Measurements from ENCODE around the gene MRPL34. TPM values are rescaled to one million over a fixed set of nuclear protein-coding genes. Genes with fewer than 3 reads are reported as not detected.
A peak's percentile ranks its signal among the peaks of the same experiment; 100 is the strongest.

The MRPL34 gene
- total and polyA plus RNA-seq, 4 donors: 23.3 to 301 (median 140) TPM

- Histone ChIP-seq H3K4me1 (ENCODE audit: control insufficient read depth in 4 of 4, insufficient read depth in 4 of 4, low read length in 3 of 4) (peaks cover 3 to 11% (median 10%) of the 10 kb centered on the region in 4 donors), H3K27me3 (ENCODE audit: control insufficient read depth in 4 of 4, insufficient read depth in 4 of 4, low read length in 3 of 4) (no peaks in the 10 kb centered on the region), H3K36me3 (ENCODE audit: control insufficient read depth in 4 of 4, insufficient read depth in 3 of 4, low read depth in 1 of 4, low read length in 3 of 4) (peaks cover 0 to 3% (median 0%) of the 10 kb centered on the region in 4 donors), H3K9me3 (ENCODE audit: control insufficient read depth in 4 of 4, low read length in 3 of 4) (no peaks in the 10 kb centered on the region), H3K4me3 (ENCODE audit: low read depth in 1 of 3, low read length in 3 of 3) (peak within 1 kb of the TSS in 1 of 3 donors; percentile 7), H3K9ac (ENCODE audit: low read depth in 1 of 2, low read length in 2 of 2) (peak within 1 kb of the TSS in 1 of 2 donors; percentile 36), H3K27ac (ENCODE audit: low read depth in 1 of 2, low read length in 2 of 2) (peak within 1 kb of the TSS; percentile 13 to 46)
- 59% methylated on average over 5 of the region's 5 CpGs for WGBS
- no peak for DNase-seq (ENCODE audit: low spot score)
- no peak for TF ChIP-seq JUND (IDR thresholded peaks at IDR 0.05)
- peak; percentile 31 for TF ChIP-seq SP1 (IDR thresholded peaks at IDR 0.05)
These were observed 41.1 kb upstream of the MRPL34 start, which contains the start of gene USHBP1 for GRCh38 chr19:17264641-17264979. Gene USHBP1, minus strand, starts transcription at chr19:17264745. Its CDS starts 446 bp downstream, at chr19:17264299.

DNA sequence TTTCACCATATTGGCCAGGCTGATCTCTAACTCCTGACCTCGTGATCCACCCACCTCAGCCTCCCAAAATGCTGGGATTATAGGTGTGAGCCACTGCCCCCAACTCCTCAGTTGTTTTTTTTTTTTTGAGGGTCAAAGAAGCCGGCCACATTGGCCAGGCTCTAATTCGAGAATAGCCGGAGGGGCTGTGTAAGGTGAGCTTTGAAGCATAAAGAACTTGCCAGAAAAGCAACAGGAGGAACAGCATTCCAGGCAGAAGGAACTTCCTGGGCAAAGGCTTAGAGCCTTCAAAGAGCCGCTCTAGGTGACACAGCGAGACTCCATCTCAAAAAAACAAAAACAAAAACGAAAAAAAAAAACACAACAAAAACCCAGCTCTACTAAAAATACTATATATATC, 39.6 kb upstream of the MRPL34 start:
- peaks cover 3 to 11% (median 10%) of the 10 kb centered on the region in 4 donors for H3K4me1 ChIP-seq (ENCODE audit: control insufficient read depth in 4 of 4, insufficient read depth in 4 of 4, low read length in 3 of 4)
- 93% methylated on average over 7 of the region's 7 CpGs for WGBS
- no peaks in the 10 kb centered on the region for H3K9me3 ChIP-seq (ENCODE audit: control insufficient read depth in 4 of 4, low read length in 3 of 4)
- TF ChIP-seq, protein P1, sequence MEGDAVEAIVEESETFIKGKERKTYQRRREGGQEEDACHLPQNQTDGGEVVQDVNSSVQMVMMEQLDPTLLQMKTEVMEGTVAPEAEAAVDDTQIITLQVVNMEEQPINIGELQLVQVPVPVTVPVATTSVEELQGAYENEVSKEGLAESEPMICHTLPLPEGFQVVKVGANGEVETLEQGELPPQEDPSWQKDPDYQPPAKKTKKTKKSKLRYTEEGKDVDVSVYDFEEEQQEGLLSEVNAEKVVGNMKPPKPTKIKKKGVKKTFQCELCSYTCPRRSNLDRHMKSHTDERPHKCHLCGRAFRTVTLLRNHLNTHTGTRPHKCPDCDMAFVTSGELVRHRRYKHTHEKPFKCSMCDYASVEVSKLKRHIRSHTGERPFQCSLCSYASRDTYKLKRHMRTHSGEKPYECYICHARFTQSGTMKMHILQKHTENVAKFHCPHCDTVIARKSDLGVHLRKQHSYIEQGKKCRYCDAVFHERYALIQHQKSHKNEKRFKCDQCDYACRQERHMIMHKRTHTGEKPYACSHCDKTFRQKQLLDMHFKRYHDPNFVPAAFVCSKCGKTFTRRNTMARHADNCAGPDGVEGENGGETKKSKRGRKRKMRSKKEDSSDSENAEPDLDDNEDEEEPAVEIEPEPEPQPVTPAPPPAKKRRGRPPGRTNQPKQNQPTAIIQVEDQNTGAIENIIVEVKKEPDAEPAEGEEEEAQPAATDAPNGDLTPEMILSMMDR (IDR thresholded peaks at IDR 0.05; ENCODE audit: low read depth, low read length, missing input control): no peak
- no peak for TF ChIP-seq EGR1 (IDR thresholded peaks at IDR 0.05; ENCODE audit: low read depth in 2 of 2)
- no peaks in the 10 kb centered on the region for H3K27me3 ChIP-seq (ENCODE audit: control insufficient read depth in 4 of 4, insufficient read depth in 4 of 4, low read length in 3 of 4)
- peaks cover 0 to 6% (median under 1%) of the 10 kb centered on the region in 4 donors for H3K36me3 ChIP-seq (ENCODE audit: control insufficient read depth in 4 of 4, insufficient read depth in 3 of 4, low read depth in 1 of 4, low read length in 3 of 4)
- no peak overlapping the region for H3K9ac ChIP-seq (ENCODE audit: low read depth in 1 of 2, low read length in 2 of 2)
- no peak overlapping the region for H3K27ac ChIP-seq (ENCODE audit: low read depth in 1 of 2, low read length in 2 of 2)
- H3K4me3 ChIP-seq (ENCODE audit: low read depth in 1 of 3, low read length in 3 of 3): no peak overlapping the region
- no peak for DNase-seq (ENCODE audit: low spot score)

GRCh38 chr19:17266589-17266974, 39.1 kb upstream of the MRPL34 start:
- DNase-seq (ENCODE audit: low spot score): no peak
- TF ChIP-seq FOXA1 (IDR thresholded peaks at IDR 0.05) (no peak), RAD21 (IDR thresholded peaks at IDR 0.05) (no peak), YY1 (IDR thresholded peaks at IDR 0.05) (no peak), GABPA (IDR thresholded peaks at IDR 0.05 in 1 of 2, conservative IDR thresholded peaks at IDR 0.05 in 1 of 2) (no peak), EGR1 (IDR thresholded peaks at IDR 0.05; ENCODE audit: low read depth in 2 of 2) (no peak), SP1 (IDR thresholded peaks at IDR 0.05) (no peak), JUND (IDR thresholded peaks at IDR 0.05) (no peak), FOXA2 (IDR thresholded peaks at IDR 0.05) (no peak), ZBTB33 (IDR thresholded peaks at IDR 0.05) (no peak), HNF4A (conservative IDR thresholded peaks at IDR 0.05) (no peak), ATF3 (IDR thresholded peaks at IDR 0.05) (no peak), TAF1 (conservative IDR thresholded peaks at IDR 0.05) (no peak), HNF4G (IDR thresholded peaks at IDR 0.05) (no peak)
- TF ChIP-seq, protein P1 (IDR thresholded peaks at IDR 0.05; ENCODE audit: low read depth, low read length, missing input control): no peak
- TF ChIP-seq, protein P2, sequence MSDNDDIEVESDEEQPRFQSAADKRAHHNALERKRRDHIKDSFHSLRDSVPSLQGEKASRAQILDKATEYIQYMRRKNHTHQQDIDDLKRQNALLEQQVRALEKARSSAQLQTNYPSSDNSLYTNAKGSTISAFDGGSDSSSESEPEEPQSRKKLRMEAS (IDR thresholded peaks at IDR 0.05): no peak
- Histone ChIP-seq H3K27ac (ENCODE audit: low read depth in 1 of 2, low read length in 2 of 2) (no peak overlapping the region), H3K4me1 (ENCODE audit: control insufficient read depth in 4 of 4, insufficient read depth in 4 of 4, low read length in 3 of 4) (peaks cover 3 to 11% (median 10%) of the 10 kb centered on the region in 4 donors), H3K9ac (ENCODE audit: low read depth in 1 of 2, low read length in 2 of 2) (no peak overlapping the region), H3K36me3 (ENCODE audit: control insufficient read depth in 4 of 4, insufficient read depth in 3 of 4, low read depth in 1 of 4, low read length in 3 of 4) (peaks cover 0 to 11% (median 5%) of the 10 kb centered on the region in 4 donors), H3K4me3 (ENCODE audit: low read depth in 1 of 3, low read length in 3 of 3) (no peak overlapping the region), H3K27me3 (ENCODE audit: control insufficient read depth in 4 of 4, insufficient read depth in 4 of 4, low read length in 3 of 4) (no peaks in the 10 kb centered on the region), H3K9me3 (ENCODE audit: control insufficient read depth in 4 of 4, low read length in 3 of 4) (no peaks in the 10 kb centered on the region)
- 82% methylated on average over 12 of the region's 12 CpGs for WGBS
